HEK293T (cell line): Measurements from ENCODE around the gene AFAP1L2.

Experiments
- ARNT ChIP-seq: fragments of 450-650 bp; IDR thresholded peaks from 2 replicates; pipeline ENCODE4 v1.6.1; 2017; ENCODE audit warnings: mild to moderate bottlenecking
- BHLHE40 ChIP-seq: fragments of 450-650 bp; IDR thresholded peaks from 2 replicates; pipeline ENCODE4 v1.6.1; 2016; ENCODE audit warnings: mild to moderate bottlenecking, moderate library complexity, borderline replicate concordance
- CTBP1 ChIP-seq: fragments of 450-650 bp; IDR thresholded peaks from 2 replicates; pipeline ENCODE4 v1.6.1; 2016; ENCODE audit warnings: borderline replicate concordance
- HDGF ChIP-seq: fragments of 450-650 bp; IDR thresholded peaks from 2 replicates; pipeline ENCODE4 v1.6.1; 2017; ENCODE audit warnings: antibody characterized with exemption, borderline replicate concordance

DNA sequence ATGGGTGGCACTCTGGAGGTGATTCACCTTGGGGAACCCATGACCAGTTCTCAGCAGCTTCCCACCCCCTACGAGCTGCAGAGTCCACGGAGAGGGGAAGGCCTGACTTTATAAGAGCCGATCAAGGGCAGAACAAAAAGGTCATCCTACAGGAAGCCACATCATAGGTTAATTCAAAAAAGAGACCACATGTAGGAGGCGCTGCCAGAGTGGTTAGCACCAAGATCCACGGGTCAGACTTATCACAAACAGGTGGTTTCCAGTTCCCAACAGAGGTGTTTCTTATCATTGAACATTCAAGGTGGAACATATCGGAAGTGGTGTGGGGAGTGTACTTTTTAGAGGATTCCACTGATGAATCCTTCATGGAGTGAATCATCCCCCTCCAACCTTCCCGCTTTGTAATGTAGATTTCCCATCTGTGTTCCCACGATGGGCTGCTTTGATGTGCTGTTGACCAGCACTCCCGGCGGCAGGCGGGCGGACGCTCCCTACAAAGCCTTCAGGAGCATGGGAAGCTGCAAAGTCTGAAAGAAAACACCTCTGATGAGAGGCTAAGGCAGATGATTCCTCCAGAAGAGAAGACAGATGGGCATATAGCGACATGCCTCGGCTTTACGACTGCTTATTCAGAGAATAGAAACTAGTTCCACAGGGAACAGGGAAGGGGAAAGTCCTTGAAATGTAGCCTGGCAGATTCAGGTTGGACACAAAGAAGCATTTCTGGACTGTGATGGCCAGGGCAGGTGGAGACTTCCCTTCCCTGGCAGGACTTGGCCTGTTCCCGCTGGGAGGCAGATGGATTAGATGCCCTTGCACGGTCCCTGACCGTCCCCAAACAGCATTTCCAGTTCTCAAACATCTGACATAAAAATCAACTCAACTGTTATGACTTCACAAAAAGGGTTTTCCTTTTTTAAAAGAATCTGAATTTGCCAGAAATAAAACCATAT, 66.5 kb downstream of the AFAP1L2 start:
- no peak for TF ChIP-seq ARNT
- TF ChIP-seq BHLHE40 = no peak
- no peak for TF ChIP-seq HDGF
- TF ChIP-seq CTBP1 = no peak
